Measurements from ENCODE around the gene RAE1.

DNA sequence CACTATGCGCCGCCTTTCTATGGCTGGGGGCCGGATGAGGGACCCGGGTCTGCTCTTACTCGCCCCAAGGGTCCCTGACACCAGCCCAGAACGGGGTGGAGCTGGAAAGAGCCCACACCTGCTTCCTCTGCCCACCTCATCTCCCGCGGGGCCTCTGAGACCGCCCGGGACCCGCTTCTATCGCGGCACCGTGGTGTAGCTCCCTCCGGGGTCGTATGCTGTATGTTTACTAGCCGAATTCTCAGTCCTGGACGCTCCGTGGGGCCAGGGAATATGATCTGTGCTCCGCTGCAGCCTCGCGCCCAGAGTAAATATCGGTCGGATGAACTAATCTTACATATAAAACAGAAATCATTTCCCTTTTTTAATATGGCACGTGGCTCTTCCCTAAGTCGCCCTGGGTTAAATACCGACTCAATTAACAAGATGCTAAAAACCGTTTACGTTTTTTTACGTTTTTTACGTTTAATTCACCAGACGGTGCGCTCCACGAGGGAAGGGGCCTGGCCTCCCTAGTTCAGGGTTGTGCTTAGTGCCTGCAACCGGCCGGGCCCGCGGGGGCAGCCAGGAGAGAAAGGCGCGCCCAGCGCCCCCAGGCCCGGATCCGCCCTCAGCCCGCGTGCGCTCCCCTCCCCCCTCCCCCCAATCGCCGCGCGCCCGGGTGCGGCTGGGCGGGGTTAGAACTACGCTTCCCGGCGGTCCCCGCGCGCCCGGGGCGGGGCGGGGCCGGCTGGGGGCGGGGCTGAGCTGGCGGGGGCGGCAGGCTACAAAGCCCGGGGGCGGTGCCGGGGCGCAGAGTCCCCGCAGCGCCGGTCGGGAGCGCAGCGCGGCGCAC lies 39.8 kb downstream of the RAE1 start, which contains the start of gene RBM38:
- TF ChIP-seq, protein P1, sequence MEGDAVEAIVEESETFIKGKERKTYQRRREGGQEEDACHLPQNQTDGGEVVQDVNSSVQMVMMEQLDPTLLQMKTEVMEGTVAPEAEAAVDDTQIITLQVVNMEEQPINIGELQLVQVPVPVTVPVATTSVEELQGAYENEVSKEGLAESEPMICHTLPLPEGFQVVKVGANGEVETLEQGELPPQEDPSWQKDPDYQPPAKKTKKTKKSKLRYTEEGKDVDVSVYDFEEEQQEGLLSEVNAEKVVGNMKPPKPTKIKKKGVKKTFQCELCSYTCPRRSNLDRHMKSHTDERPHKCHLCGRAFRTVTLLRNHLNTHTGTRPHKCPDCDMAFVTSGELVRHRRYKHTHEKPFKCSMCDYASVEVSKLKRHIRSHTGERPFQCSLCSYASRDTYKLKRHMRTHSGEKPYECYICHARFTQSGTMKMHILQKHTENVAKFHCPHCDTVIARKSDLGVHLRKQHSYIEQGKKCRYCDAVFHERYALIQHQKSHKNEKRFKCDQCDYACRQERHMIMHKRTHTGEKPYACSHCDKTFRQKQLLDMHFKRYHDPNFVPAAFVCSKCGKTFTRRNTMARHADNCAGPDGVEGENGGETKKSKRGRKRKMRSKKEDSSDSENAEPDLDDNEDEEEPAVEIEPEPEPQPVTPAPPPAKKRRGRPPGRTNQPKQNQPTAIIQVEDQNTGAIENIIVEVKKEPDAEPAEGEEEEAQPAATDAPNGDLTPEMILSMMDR (IDR thresholded peaks at IDR 0.05) = no peak
- TF ChIP-seq POLR2A (IDR thresholded peaks at IDR 0.05) = no peak
